GM21360 (cell line): Measurements from ENCODE around the gene STK16.

ENCODE experiments used
- ATAC-seq: cut with Tn5 transposase; IDR thresholded peaks from one replicate; pipeline ENCODE4 v1.9.1; 2021; ENCODE audit warnings: mild to moderate bottlenecking, moderate library complexity; ENCODE audit not compliant: unreplicated experiment

STK16 gene

DNA sequence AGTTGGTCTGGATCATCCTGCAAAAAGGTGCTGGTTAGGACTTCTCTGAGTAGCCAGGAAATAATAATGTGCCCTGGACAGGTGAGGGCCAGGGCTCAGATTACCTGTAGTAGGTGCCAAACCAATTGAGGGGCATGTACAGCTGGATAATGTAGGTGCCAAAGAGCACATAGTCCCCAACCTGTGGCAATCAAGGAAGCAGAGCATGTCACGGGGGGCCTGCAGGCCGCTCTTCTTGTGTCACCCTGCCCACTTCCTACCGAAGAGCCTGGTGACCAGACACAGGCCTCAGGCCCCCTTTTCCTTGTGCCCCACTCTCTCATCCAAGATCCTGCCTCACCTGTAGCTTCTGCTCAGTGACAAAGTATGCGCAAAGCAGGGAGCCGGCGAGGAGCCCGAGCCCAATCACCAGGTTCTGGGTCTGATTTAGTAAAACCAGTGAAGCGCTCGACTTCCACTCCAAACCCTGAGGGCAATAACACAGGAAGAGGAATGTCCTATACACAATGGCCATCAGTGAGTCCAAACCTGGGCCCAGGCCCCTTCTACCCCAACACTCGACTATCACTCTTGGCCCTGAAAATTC, 31.7 kb upstream of the STK16 start:
- ATAC-seq = no peak

DNA sequence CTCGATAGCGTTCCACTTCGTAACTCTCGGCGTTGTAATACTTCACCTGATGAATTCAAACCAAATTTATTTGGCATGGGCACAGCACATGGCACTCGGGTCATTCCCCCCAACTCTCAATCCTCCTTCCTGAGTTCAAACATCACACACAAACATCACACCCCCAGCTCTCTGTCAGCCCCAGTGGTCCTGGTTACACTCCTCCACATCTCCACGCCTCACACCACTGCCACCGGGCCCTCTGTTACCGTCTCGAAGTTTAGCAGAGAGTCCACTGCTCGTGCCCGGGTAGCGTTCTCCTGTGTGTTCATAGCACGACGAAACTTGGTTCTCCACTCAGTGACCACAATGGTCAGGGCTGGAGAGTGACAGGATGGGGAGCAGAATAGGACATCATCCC, 31.1 kb upstream of the STK16 start:
- ATAC-seq = no peak

GRCh38 chr2:219214786-219215185, 30.5 kb upstream of the STK16 start:
- no peak for ATAC-seq

DNA sequence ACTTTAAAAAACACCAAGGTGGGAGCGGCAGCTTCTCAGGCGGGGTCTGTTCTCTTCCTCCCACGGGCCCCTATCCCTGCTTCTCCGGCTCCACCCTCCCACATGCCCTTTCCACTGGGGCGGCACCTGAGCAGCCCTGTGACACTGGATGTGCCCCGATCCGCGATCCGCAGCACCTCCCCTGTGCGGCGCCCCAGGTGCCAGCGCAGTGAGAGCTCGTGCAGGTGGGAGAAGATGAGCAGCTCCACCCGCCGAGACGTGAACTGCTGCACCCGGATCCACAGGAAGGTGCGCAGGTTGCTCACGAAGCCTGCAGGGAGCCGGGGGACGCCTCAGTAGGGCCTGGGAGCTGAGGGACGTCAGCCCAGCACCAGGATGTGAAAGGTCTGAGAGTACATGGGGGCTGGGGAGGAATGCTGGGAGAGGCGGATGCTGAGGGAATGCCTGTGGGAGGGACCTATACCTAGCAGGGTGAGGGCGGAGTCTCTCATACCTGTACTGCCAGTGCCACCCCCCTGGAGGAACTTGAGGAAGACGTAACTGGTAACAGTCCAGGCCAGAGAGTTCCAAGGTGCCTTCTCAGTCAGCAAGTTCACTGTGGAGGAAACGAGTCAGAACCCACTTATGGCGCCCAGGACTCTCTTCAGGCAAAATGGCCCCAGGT, 29.3 kb upstream of the STK16 start:
- ATAC-seq = no peak

- no peak for ATAC-seq
These were observed 28.8 kb upstream of the STK16 start for GRCh38 chr2:219216535-219216915.

DNA sequence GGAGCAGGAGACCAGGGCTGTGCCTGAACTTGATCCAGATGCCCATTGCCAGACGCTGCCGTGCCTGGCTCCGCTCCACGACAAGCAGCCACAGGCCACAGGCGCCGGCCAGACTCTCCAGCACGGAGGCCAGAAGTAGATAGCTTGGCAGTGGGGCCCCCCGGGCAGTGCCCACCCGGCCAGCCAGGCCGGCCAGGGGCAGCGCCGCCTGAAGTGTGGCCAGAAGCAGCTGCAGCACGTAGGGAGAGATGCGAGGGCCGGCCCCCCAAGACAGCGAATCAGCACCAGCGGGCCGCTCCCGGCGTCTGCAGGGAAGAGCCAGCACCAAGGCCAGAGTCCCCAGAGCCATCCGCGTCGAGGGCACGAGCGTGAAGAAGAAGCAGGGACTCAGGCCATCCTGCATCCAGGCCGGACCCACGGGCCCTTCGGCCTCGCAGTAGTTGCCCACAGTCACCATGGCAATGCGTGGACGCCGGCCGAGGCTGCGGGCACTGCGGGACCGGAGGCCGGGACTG, 27.0 kb upstream of the STK16 start:
- peak; percentile 26 for ATAC-seq

- ATAC-seq = peak; percentile 58
These were observed 26.3 kb upstream of the STK16 start, which contains the start of gene ABCB6 for GRCh38 chr2:219218732-219219701. TSS of gene ABCB6 (minus strand) at chr2:219218958. CDS start at chr2:219218673, 285 bp downstream.

- no peak for ATAC-seq
These were observed 25.3 kb upstream of the STK16 start for GRCh38 chr2:219219784-219220532.

- no peak for ATAC-seq
These were observed 24.5 kb upstream of the STK16 start for GRCh38 chr2:219220652-219221402.

DNA sequence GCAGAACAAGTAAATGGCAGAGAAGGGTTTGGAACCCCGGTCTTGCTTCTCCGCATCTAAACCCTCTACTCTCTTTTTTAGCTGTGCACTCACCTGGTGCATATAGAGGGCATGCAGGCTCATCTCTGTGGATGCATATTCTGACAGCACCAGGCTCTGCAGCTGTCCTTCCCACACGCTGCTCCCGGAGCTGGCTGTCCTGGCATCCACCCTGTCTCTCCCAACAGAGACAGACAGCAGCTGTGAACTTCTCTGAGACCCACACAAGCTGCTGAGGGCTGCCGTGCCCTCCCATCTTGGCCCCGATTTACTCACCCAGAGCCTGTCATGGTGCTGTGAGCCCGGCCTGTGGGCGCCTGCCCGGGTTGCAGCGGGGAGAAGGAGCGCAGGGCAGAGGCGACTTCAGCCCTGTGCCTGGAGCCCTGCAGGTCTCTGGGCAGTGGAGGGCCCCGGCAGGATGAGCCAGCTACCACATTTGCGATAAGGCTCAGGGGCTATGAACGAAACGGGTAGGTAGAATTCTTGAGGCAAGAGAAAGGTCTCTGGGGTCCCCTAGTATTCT, 23.2 kb upstream of the STK16 start:
- no peak for ATAC-seq

GRCh38 chr2:219223831-219224610, 21.3 kb upstream of the STK16 start:
- ATAC-seq = no peak

DNA sequence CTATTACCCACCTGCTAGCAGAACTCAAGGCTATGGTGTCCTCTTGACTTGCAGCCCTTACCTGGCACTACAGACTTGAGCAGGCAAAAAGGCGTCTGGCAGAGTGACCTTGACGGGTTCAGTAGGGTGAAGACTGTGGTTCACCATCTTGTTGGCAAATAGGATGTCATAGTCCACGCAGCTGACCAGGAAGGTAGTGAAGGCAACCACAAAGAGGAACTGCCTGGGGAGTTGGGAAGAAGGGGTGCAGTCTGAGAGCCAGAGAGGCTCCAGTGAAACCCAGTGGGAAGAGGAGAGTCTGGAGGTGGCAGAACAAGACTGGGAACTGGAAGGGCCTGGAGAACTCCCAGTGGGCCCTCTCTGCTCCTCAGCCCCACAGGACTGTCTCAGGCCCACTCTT, 19.9 kb upstream of the STK16 start:
- ATAC-seq = no peak

GRCh38 chr2:219228041-219228910, 17.0 kb upstream of the STK16 start:
- ATAC-seq = no peak

- peak; percentile 18 for ATAC-seq
These were observed 16.4 kb upstream of the STK16 start for GRCh38 chr2:219228911-219229304.

- ATAC-seq = peak; percentile 93
These were observed 15.8 kb upstream of the STK16 start, which contains the start of the genes ANKZF1 and ATG9A for GRCh38 chr2:219229305-219230058. TSS of gene ANKZF1 (plus strand) at chr2:219229806. CDS start at chr2:219230258, 452 bp downstream. TSS of gene ATG9A (minus strand) at chr2:219229636. CDS start at chr2:219228024, 1,612 bp downstream.

DNA sequence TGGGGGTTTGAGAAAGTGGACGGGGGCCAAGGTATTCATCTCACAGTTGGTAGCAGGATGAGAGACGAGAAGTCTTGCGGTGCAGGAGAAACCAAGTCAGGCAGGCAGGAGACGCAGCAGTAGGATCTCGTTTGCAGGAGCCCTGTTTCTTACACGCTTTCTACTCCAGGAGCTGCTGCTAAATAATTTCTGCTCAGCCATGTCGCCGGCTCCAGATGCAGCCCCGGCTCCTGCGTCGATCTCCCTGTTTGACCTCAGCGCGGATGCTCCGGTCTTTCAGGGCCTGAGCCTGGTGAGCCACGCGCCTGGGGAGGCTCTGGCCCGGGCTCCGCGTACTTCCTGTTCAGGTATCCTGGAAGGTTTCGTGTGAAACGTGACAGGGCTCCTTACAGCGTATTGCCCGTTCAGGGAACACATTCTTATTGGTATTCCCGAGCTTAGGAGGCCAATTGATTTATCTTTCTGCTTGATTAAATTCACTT, 15.2 kb upstream of the STK16 start:
- ATAC-seq = no peak

GRCh38 chr2:219234331-219234730, 10.9 kb upstream of the STK16 start:
- no peak for ATAC-seq
